PC-9 (cell line): Measurements from ENCODE around the gene DNAJC13.

ENCODE experiments used
- EZH2 ChIP-seq: fragments of 200-600 bp; sonication (generic); IDR thresholded peaks from 2 replicates; pipeline ENCODE4 v1.8.0; 2017; ENCODE audit warnings: antibody characterized with exemption, low read depth
- TF ChIP-seq, protein P1 (sequence below): fragments of 200-600 bp; sonication (generic); conservative IDR thresholded peaks from 2 replicates; pipeline ENCODE4 v1.6.1; 2017; ENCODE audit warnings: mixed run types, antibody characterized with exemption, mild to moderate bottlenecking, moderate library complexity

GRCh38 chr3:132517311-132517710 is 100.0 kb downstream of the DNAJC13 start:
- TF ChIP-seq, protein P1, sequence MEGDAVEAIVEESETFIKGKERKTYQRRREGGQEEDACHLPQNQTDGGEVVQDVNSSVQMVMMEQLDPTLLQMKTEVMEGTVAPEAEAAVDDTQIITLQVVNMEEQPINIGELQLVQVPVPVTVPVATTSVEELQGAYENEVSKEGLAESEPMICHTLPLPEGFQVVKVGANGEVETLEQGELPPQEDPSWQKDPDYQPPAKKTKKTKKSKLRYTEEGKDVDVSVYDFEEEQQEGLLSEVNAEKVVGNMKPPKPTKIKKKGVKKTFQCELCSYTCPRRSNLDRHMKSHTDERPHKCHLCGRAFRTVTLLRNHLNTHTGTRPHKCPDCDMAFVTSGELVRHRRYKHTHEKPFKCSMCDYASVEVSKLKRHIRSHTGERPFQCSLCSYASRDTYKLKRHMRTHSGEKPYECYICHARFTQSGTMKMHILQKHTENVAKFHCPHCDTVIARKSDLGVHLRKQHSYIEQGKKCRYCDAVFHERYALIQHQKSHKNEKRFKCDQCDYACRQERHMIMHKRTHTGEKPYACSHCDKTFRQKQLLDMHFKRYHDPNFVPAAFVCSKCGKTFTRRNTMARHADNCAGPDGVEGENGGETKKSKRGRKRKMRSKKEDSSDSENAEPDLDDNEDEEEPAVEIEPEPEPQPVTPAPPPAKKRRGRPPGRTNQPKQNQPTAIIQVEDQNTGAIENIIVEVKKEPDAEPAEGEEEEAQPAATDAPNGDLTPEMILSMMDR: no peak
- no peak for TF ChIP-seq EZH2
